HPDE6-E6E7 (cell line): ENCODE measurements around the gene CD58.

Source experiments
- DNase-seq: peaks from one replicate; pipeline ENCODE4 v3.0.0; 2011; ENCODE audit warnings: missing footprints; ENCODE audit errors: extremely low spot score

Gene CD58

GRCh38 chr1:116471241-116471640 lies 99.6 kb downstream of the CD58 start:
- DNase-seq = no peak

GRCh38 chr1:116470671-116471070 lies 100.2 kb downstream of the CD58 start:
- DNase-seq = no peak

- no peak for DNase-seq
Measured at GRCh38 chr1:116466810-116467557, 103.8 kb downstream of the CD58 start.

- DNase-seq = no peak
Measured at GRCh38 chr1:116465845-116466685, 104.8 kb downstream of the CD58 start.

GRCh38 chr1:116465477-116465844 lies 105.4 kb downstream of the CD58 start:
- no peak for DNase-seq
